ENCODE results near the gene ARHGEF5.
"Not testable (repeated sequence)": the region's sequence is repeated elsewhere in the genome, so short reads cannot be mapped to it uniquely, and the experiment has no call there.

DNA sequence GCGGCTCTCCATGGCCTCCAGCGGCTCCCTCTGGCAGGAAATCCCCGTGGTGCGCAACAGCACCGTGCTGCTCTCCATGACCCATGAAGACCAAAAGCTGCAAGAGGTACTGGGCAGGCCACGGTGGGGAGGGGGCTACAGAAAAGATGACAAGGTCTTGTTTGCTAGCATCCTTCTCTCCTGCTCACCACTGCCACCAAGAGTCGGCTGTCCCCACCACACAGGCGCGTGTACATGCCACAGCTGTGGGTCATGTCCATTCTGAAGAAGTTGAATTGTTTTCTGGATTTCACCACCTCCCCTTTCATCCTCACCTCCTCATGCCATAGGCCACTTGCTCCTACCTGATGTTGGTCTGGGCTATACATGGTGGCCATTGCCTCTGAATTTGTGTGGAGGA is 12.0 kb downstream of the ARHGEF5 start:
- TF ChIP-seq, protein P1, sequence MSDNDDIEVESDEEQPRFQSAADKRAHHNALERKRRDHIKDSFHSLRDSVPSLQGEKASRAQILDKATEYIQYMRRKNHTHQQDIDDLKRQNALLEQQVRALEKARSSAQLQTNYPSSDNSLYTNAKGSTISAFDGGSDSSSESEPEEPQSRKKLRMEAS (IDR thresholded peaks at IDR 0.05; ENCODE audit: low read depth), result not testable (repeated sequence)
- TF ChIP-seq, protein P2, sequence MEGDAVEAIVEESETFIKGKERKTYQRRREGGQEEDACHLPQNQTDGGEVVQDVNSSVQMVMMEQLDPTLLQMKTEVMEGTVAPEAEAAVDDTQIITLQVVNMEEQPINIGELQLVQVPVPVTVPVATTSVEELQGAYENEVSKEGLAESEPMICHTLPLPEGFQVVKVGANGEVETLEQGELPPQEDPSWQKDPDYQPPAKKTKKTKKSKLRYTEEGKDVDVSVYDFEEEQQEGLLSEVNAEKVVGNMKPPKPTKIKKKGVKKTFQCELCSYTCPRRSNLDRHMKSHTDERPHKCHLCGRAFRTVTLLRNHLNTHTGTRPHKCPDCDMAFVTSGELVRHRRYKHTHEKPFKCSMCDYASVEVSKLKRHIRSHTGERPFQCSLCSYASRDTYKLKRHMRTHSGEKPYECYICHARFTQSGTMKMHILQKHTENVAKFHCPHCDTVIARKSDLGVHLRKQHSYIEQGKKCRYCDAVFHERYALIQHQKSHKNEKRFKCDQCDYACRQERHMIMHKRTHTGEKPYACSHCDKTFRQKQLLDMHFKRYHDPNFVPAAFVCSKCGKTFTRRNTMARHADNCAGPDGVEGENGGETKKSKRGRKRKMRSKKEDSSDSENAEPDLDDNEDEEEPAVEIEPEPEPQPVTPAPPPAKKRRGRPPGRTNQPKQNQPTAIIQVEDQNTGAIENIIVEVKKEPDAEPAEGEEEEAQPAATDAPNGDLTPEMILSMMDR (IDR thresholded peaks at IDR 0.05), result not testable (repeated sequence)
- TF ChIP-seq POLR2AphosphoS5 (IDR thresholded peaks at IDR 0.05; ENCODE audit: low read depth, low read length); YY1 (IDR thresholded peaks at IDR 0.05; ENCODE audit: low read depth); SMC3 (IDR thresholded peaks at IDR 0.05; ENCODE audit: low read depth, low read length); FOXM1 (IDR thresholded peaks at IDR 0.05; ENCODE audit: low read depth); TAF1 (IDR thresholded peaks at IDR 0.05; ENCODE audit: borderline replicate concordance, low read depth, low read length); CHD2 (IDR thresholded peaks at IDR 0.05; ENCODE audit: low read length, partially characterized antibody); EP300 (IDR thresholded peaks at IDR 0.05; ENCODE audit: borderline replicate concordance in 1 of 2, low read depth in 1 of 2, low read length in 1 of 2); FOSL2 (IDR thresholded peaks at IDR 0.05; ENCODE audit: borderline replicate concordance, low read depth); RAD21 (IDR thresholded peaks at IDR 0.05; ENCODE audit: low read length); RFX5 (IDR thresholded peaks at IDR 0.05; ENCODE audit: low read length): not testable (repeated sequence)
- TF ChIP-seq, protein P3, sequence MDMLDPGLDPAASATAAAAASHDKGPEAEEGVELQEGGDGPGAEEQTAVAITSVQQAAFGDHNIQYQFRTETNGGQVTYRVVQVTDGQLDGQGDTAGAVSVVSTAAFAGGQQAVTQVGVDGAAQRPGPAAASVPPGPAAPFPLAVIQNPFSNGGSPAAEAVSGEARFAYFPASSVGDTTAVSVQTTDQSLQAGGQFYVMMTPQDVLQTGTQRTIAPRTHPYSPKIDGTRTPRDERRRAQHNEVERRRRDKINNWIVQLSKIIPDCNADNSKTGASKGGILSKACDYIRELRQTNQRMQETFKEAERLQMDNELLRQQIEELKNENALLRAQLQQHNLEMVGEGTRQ (IDR thresholded peaks at IDR 0.05; ENCODE audit: borderline replicate concordance, low read depth, low read length), result not testable (repeated sequence)
- TF ChIP-seq, protein P4, sequence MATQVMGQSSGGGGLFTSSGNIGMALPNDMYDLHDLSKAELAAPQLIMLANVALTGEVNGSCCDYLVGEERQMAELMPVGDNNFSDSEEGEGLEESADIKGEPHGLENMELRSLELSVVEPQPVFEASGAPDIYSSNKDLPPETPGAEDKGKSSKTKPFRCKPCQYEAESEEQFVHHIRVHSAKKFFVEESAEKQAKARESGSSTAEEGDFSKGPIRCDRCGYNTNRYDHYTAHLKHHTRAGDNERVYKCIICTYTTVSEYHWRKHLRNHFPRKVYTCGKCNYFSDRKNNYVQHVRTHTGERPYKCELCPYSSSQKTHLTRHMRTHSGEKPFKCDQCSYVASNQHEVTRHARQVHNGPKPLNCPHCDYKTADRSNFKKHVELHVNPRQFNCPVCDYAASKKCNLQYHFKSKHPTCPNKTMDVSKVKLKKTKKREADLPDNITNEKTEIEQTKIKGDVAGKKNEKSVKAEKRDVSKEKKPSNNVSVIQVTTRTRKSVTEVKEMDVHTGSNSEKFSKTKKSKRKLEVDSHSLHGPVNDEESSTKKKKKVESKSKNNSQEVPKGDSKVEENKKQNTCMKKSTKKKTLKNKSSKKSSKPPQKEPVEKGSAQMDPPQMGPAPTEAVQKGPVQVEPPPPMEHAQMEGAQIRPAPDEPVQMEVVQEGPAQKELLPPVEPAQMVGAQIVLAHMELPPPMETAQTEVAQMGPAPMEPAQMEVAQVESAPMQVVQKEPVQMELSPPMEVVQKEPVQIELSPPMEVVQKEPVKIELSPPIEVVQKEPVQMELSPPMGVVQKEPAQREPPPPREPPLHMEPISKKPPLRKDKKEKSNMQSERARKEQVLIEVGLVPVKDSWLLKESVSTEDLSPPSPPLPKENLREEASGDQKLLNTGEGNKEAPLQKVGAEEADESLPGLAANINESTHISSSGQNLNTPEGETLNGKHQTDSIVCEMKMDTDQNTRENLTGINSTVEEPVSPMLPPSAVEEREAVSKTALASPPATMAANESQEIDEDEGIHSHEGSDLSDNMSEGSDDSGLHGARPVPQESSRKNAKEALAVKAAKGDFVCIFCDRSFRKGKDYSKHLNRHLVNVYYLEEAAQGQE (IDR thresholded peaks at IDR 0.05; ENCODE audit: low read depth, low read length), result not testable (repeated sequence)
